Measurements from ENCODE around the gene HACE1.

- no peak for TF ChIP-seq CTCF (IDR thresholded peaks at IDR 0.05; ENCODE audit: low read depth, low read length)
- no peak for TF ChIP-seq MAX (IDR thresholded peaks at IDR 0.05; ENCODE audit: low read depth, low read length)
- no peak for TF ChIP-seq POLR2A (IDR thresholded peaks at IDR 0.05; ENCODE audit: extremely low read depth, insufficient read length)
- TF ChIP-seq MYC (IDR thresholded peaks at IDR 0.05; ENCODE audit: low read depth, low read length): no peak
These were observed 160.0 kb downstream of the HACE1 start for GRCh38 chr6:104699593-104700329.

Data from NB4 (cell line).